Mesothelial cell of epicardium (in vitro differentiated cells): ENCODE measurements around the gene TNS1. TPM values are rescaled to one million over a fixed set of nuclear protein-coding genes. Genes with fewer than 3 reads are reported as not detected.
A peak's percentile ranks its signal among the peaks of the same experiment; 100 is the strongest.

Source experiments
- DNase-seq, 2 experiments: peaks; one replicate each; pipeline ENCODE4 v3.0.0; 2021; ENCODE audit warnings: low spot score in 2 of 2; ENCODE audit not compliant: unreplicated experiment in 2 of 2
- H3K27ac Mint-ChIP-seq: 2 replicates; pipeline ENCODE4 v1.8.0; 2021; ENCODE audit warnings: mixed read lengths
- H3K27me3 Mint-ChIP-seq: 2 replicates; pipeline ENCODE4 v1.8.0; 2021; ENCODE audit warnings: low read depth, mixed read lengths
- H3K36me3 Mint-ChIP-seq: 2 replicates; pipeline ENCODE4 v1.8.0; 2021; ENCODE audit warnings: mixed read lengths
- H3K4me1 Mint-ChIP-seq: 2 replicates; pipeline ENCODE4 v1.8.0; 2021; ENCODE audit warnings: mixed read lengths
- H3K4me3 Mint-ChIP-seq: 2 replicates; pipeline ENCODE4 v1.8.0; 2021; ENCODE audit warnings: mild to moderate bottlenecking, moderate library complexity, mixed read lengths
- H3K9me3 Mint-ChIP-seq: 2 replicates; pipeline ENCODE4 v1.8.0; 2021; ENCODE audit warnings: mixed read lengths
- total RNA-seq: library from RNA; stranded (reverse); gene quantifications from 3 replicates; pipeline ENCODE4 v1.2.1, GENCODE V29; 2021
- TF ChIP-seq, protein P1 (sequence below): fragments of 200-600 bp; sonication (generic); IDR thresholded peaks from one replicate; pipeline ENCODE4 v1.5.0; 2021; ENCODE audit warnings: antibody characterized with exemption; ENCODE audit not compliant: unreplicated experiment

Gene TNS1
- total RNA-seq, 1 donor from 2014 or later, result 130 TPM

DNA sequence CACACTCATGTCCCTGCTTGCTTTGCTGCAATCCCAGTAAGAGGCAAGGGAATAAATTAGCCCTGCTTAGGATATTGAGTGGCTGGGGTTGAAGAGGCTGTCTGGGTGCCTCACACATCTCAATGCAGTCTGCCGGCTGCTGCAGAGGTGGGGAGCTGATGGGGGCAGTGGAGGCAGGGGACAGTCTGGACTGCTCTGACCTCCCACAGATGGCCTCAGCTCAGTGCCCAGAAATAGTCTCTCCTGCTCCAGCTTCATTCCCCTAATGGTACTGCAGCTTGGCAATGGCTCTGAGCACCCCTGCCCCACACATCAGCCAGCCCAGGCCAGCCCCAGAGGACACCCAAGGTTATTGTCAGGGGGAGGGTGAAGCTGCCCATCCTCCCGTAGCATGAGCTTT, 21.5 kb upstream of the TNS1 start:
- peak in 1 of 2 experiments; percentile 28 for DNase-seq
- TF ChIP-seq, protein P1, sequence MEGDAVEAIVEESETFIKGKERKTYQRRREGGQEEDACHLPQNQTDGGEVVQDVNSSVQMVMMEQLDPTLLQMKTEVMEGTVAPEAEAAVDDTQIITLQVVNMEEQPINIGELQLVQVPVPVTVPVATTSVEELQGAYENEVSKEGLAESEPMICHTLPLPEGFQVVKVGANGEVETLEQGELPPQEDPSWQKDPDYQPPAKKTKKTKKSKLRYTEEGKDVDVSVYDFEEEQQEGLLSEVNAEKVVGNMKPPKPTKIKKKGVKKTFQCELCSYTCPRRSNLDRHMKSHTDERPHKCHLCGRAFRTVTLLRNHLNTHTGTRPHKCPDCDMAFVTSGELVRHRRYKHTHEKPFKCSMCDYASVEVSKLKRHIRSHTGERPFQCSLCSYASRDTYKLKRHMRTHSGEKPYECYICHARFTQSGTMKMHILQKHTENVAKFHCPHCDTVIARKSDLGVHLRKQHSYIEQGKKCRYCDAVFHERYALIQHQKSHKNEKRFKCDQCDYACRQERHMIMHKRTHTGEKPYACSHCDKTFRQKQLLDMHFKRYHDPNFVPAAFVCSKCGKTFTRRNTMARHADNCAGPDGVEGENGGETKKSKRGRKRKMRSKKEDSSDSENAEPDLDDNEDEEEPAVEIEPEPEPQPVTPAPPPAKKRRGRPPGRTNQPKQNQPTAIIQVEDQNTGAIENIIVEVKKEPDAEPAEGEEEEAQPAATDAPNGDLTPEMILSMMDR, result no peak
- H3K36me3 Mint-ChIP-seq, result no peaks in the 10 kb centered on the region
- H3K27ac Mint-ChIP-seq, result no peak overlapping the region
- H3K4me3 Mint-ChIP-seq, result no peak overlapping the region
- H3K4me1 Mint-ChIP-seq, result peaks cover 7% of the 10 kb centered on the region
- no peaks in the 10 kb centered on the region for H3K9me3 Mint-ChIP-seq
- no peaks in the 10 kb centered on the region for H3K27me3 Mint-ChIP-seq

DNA sequence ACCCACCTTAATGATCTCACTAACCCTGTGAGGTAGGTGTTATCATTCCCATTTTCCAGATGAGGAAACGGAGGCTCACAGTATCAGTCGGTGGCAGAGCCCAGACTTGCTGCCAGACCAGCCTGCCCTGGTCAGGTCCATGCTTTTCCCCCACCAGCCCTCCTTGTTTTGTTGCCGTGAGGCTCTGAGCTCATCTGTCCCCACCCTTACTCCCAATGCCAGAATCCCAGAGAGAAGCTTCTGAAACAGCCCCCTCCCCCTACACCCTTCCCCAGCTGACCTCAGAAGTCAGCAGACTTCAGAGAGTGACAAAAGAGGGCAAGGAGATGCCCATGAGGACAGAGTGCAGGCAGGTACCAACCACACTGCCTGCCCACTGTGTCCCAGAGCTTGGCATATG, 20.8 kb upstream of the TNS1 start:
- Mint-ChIP-seq H3K27ac (no peak overlapping the region), H3K4me1 (peaks cover 7% of the 10 kb centered on the region), H3K36me3 (no peaks in the 10 kb centered on the region), H3K4me3 (no peak overlapping the region), H3K27me3 (no peaks in the 10 kb centered on the region), H3K9me3 (no peaks in the 10 kb centered on the region)
- DNase-seq, result no peak
- TF ChIP-seq, protein P1, result no peak

DNA sequence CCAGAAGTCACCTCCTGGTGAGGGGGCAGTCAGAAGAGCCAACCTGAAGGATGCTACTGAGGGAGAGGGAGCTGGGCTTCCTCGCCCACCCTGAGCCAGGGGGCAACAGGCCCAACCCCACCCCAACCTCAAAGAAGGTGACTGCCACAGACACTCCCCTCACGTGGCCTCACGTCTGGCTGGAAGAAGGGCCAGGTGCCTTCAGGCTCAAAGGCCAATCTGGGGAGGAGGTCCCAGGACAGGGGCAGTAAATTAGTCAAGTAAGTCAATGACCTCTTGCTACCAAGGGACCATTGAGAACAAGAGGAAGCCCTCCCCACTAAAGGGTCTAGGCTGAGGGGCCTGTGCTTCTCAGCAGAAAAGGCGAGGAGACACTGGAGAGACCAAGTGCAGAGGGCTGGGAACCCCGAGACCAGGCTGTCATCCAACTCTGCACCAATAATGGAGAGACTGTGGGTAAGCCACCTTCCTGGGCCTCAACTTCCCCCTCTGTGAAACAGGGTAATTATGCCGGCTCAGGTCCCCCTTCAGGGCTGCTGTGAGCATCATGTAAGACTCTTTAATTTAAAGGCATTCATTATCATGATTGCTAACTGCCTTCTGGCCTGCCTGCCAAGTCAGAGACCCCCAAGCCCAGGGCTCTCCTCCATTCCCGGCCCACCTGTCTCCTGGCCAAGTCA, 20.2 kb upstream of the TNS1 start:
- no peak for DNase-seq

DNA sequence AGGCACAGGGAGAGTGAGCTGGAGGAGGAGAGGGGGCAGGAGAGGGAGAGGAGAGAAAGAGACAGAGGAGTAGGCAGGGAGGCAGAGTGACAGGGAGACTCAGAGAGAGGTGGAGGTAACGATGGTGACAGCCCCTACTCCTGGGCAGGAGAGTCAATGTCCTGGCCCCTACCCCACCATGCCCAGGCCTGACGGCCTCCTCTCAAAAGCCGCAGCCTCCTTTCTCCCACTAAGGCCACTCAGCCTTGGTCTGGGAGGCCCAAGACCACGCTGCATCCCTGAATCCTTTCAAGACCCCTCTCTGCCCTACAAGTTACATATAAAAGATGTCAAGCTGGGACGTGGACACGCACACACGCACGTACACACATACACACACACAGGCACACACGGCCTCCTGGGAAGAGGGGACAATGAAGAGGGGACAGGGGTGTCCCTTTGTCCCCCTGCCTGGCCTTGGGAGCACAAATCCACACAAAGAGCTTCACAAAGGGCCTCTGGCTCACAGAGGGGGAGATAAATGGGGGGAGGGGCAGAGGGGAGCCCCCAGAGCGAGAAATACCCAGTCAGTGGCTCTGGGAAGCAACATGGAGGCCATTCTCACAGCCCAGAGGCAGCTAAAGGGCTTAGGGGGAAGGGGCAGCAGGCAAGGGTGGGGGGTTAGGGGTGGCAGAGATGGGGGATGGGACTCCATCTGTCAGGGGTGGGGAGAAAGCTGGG, 19.5 kb upstream of the TNS1 start:
- TF ChIP-seq, protein P1, result no peak
- no peak overlapping the region for H3K4me3 Mint-ChIP-seq
- H3K9me3 Mint-ChIP-seq, result no peaks in the 10 kb centered on the region
- no peaks in the 10 kb centered on the region for H3K27me3 Mint-ChIP-seq
- DNase-seq, result no peak
- H3K4me1 Mint-ChIP-seq, result peaks cover 11% of the 10 kb centered on the region
- H3K27ac Mint-ChIP-seq, result peak overlapping the region; percentile 19
- no peaks in the 10 kb centered on the region for H3K36me3 Mint-ChIP-seq

More for the DNA sequence above, 20.2 kb upstream of the TNS1 start:
- no peak overlapping the region for H3K4me3 Mint-ChIP-seq
- H3K27ac Mint-ChIP-seq, result no peak overlapping the region
- peaks cover 11% of the 10 kb centered on the region for H3K4me1 Mint-ChIP-seq
- H3K9me3 Mint-ChIP-seq, result no peaks in the 10 kb centered on the region
- H3K36me3 Mint-ChIP-seq, result no peaks in the 10 kb centered on the region
- no peaks in the 10 kb centered on the region for H3K27me3 Mint-ChIP-seq
- TF ChIP-seq, protein P1, result no peak

DNA sequence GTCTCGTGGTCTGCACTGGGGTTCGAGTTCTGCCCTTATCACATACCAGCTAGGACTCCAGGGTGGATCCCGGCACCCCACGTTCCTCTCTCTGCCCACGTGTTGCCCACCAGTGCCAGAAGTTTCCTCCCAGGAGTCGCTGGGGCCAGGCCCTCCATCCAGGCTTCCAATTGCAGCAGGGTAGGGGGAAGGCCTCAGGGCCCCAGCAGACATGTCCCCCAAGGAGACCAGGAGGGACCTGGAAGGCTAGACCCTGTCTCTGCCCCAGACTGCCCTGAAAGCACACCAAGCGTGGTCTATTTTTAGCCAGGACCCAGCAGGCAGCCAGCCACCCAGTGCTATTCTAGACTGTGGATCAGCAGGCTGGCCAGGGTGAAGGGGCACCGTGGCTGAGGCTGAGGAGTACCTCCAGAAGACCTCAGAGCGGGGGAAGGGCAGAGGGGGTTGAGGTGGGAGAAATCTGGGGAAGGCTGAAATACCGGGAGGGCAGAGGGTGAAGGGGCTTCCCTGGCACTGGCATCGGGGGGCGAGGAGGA, 18.8 kb upstream of the TNS1 start:
- Mint-ChIP-seq H3K4me3 (no peak overlapping the region), H3K27me3 (peaks cover 2% of the 10 kb centered on the region)

More for the DNA sequence above, 18.8 kb upstream of the TNS1 start:
- Mint-ChIP-seq H3K36me3 (no peaks in the 10 kb centered on the region), H3K27ac (no peak overlapping the region), H3K4me1 (peaks cover 13% of the 10 kb centered on the region), H3K9me3 (no peaks in the 10 kb centered on the region)
- DNase-seq, result no peak
- TF ChIP-seq, protein P1, result no peak
